ENCODE measurements around the gene CIAO3.

Gene CIAO3

GRCh38 chr16:775236-775796 is 34.5 kb upstream of the CIAO3 start:
- no peak for DNase-seq

- no peak for DNase-seq
These were observed 33.5 kb upstream of the CIAO3 start for GRCh38 chr16:774086-775001.

- no peak for DNase-seq
These were observed 32.2 kb upstream of the CIAO3 start for GRCh38 chr16:772959-773358.

- no peak for DNase-seq
These were observed 29.6 kb upstream of the CIAO3 start for GRCh38 chr16:770411-770810.

GRCh38 chr16:769934-770333 is 29.1 kb upstream of the CIAO3 start:
- DNase-seq = no peak

- no peak for DNase-seq
These were observed 28.5 kb upstream of the CIAO3 start for GRCh38 chr16:769184-769784.

- no peak for DNase-seq
These were observed 27.6 kb upstream of the CIAO3 start for GRCh38 chr16:768428-768827.

GRCh38 chr16:767743-768235 is 27.0 kb upstream of the CIAO3 start:
- DNase-seq = no peak

GRCh38 chr16:766820-767640 is 26.2 kb upstream of the CIAO3 start:
- DNase-seq = no peak

- no peak for DNase-seq
These were observed 25.4 kb upstream of the CIAO3 start for GRCh38 chr16:766008-766819.

GRCh38 chr16:765488-765865 is 24.7 kb upstream of the CIAO3 start:
- DNase-seq = no peak

GRCh38 chr16:764848-765487 is 24.2 kb upstream of the CIAO3 start:
- DNase-seq = no peak

- no peak for DNase-seq
These were observed 23.5 kb upstream of the CIAO3 start for GRCh38 chr16:764184-764750.

GRCh38 chr16:763369-764183 is 22.8 kb upstream of the CIAO3 start:
- no peak for DNase-seq

- no peak for DNase-seq
These were observed 21.9 kb upstream of the CIAO3 start for GRCh38 chr16:762595-763268.

- no peak for DNase-seq
These were observed 21.1 kb upstream of the CIAO3 start for GRCh38 chr16:761625-762513.

GRCh38 chr16:760545-761343 is 19.9 kb upstream of the CIAO3 start, which contains the start of gene MSLN:
Gene MSLN (plus strand): TSS chr16:760734. CDS start chr16:762681, 1,947 bp downstream.
- no peak for DNase-seq

GRCh38 chr16:760065-760464 is 19.3 kb upstream of the CIAO3 start:
- no peak for DNase-seq
